LoVo (cell line): ENCODE measurements around the gene KCNJ8.
"Not testable (repeated sequence)": the region's sequence is repeated elsewhere in the genome, so short reads cannot be mapped to it uniquely, and the experiment has no call there.

Experiments used
- DNase-seq: peaks from one replicate; pipeline ENCODE4 v3.0.0-alpha.2; 2016; ENCODE audit warnings: low spot score

Gene KCNJ8

GRCh38 chr12:21786041-21786531 lies 11.6 kb upstream of the KCNJ8 start:
- no peak for DNase-seq

- DNase-seq = not testable (repeated sequence)
Measured at GRCh38 chr12:21782723-21783122, 8.2 kb upstream of the KCNJ8 start.

GRCh38 chr12:21780786-21781185 lies 6.3 kb upstream of the KCNJ8 start:
- no peak for DNase-seq

GRCh38 chr12:21776175-21776574 lies 1.7 kb upstream of the KCNJ8 start:
- no peak for DNase-seq

- no peak for DNase-seq
Measured at GRCh38 chr12:21775133-21775820, 771 bp upstream of the KCNJ8 start.

- no peak for DNase-seq
Measured at GRCh38 chr12:21773806-21774205, 700 bp downstream of the KCNJ8 start.

- no peak for DNase-seq
Measured at GRCh38 chr12:21773263-21773741, 1.2 kb downstream of the KCNJ8 start.

- DNase-seq = no peak
Measured at GRCh38 chr12:21771311-21771710, 3.2 kb downstream of the KCNJ8 start.

GRCh38 chr12:21769307-21769706 lies 5.2 kb downstream of the KCNJ8 start:
- no peak for DNase-seq

GRCh38 chr12:21766403-21766802 lies 8.1 kb downstream of the KCNJ8 start:
- no peak for DNase-seq

- no peak for DNase-seq
Measured at GRCh38 chr12:21764950-21765349, 9.6 kb downstream of the KCNJ8 start.

- DNase-seq = no peak
Measured at GRCh38 chr12:21764065-21764464, 10.4 kb downstream of the KCNJ8 start.

GRCh38 chr12:21763531-21763930 lies 11.0 kb downstream of the KCNJ8 start:
- no peak for DNase-seq

GRCh38 chr12:21759737-21760136 lies 14.8 kb downstream of the KCNJ8 start:
- no peak for DNase-seq

GRCh38 chr12:21757735-21758134 lies 16.8 kb downstream of the KCNJ8 start:
- no peak for DNase-seq

GRCh38 chr12:21756699-21757098 lies 17.8 kb downstream of the KCNJ8 start:
- no peak for DNase-seq

GRCh38 chr12:21751517-21751916 lies 23.0 kb downstream of the KCNJ8 start:
- peak; percentile 23 for DNase-seq

GRCh38 chr12:21745258-21745657 lies 29.2 kb downstream of the KCNJ8 start:
- DNase-seq = no peak

- no peak for DNase-seq
Measured at GRCh38 chr12:21731144-21731543, 43.4 kb downstream of the KCNJ8 start.

GRCh38 chr12:21725731-21726130 lies 48.8 kb downstream of the KCNJ8 start:
- no peak for DNase-seq

GRCh38 chr12:21718944-21719650 lies 55.4 kb downstream of the KCNJ8 start:
- no peak for DNase-seq

GRCh38 chr12:21718403-21718802 lies 56.1 kb downstream of the KCNJ8 start:
- no peak for DNase-seq

GRCh38 chr12:21717767-21718166 lies 56.7 kb downstream of the KCNJ8 start:
- DNase-seq = no peak
